Stomach (tissue), 4 donors: ENCODE data around the gene KCNJ18.
"Not testable (repeated sequence)": the region's sequence is repeated elsewhere in the genome, so short reads cannot be mapped to it uniquely, and the experiment has no call there.

Experiments
- POLR2A ChIP-seq, 4 donors: fragments of 450-650 bp; IDR thresholded peaks; one replicate each; pipeline ENCODE4 v1.6.1; 2016; ENCODE audit warnings: antibody characterized with exemption in 4 of 4, control low read depth in 2 of 4, mild to moderate bottlenecking in 1 of 4, moderate library complexity in 1 of 4
- POLR2AphosphoS5 ChIP-seq, 3 donors: sonication (generic); formaldehyde crosslinking; IDR thresholded peaks; one replicate each; pipeline ENCODE4 v1.6.1; 2016; ENCODE audit warnings: antibody characterized with exemption in 3 of 3
- TF ChIP-seq, protein P1 (sequence below), 7 experiments: fragments of 450-650 bp in 4 of 7; fragments of 200-600 bp in 3 of 7; sonication (generic) in 3 of 7; IDR thresholded peaks; one replicate each; pipeline ENCODE4 v1.5.1; 2016 to 2019; ENCODE audit warnings: antibody characterized with exemption in 7 of 7, control low read depth in 2 of 7, mild to moderate bottlenecking in 1 of 7

DNA sequence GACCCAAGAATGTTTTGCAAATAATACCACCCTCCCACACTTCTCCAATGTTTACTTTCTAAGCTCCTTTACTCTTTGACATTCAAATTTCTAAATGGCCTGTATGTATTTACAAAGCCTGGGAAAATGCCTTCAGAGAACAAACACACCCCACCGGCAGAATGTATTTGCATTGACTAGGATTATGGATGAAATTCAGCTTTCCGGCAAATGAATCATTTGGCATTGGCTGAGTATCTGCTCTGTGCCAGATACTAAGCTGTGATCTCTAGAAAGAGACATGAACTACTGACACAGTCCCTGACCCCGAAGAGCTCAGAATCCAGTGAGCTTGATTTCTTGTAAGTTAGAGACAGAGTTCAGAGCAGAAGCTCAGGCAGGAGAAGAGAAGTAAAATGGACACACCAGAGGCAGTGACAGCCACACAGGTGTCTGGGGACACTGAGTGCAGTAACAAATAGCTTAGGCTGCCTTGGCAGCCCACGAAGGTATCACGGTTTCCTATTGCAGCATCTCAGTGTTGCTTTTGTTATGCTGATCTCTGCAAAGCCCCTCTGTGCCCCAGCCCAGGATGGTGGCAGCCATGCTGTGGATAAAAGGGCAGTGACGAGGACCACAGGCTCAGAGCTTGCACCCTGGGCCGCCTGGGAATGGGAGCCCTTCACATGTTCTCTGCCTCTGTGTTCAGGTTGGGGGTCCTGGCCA is 24.8 kb upstream of the KCNJ18 start:
- TF ChIP-seq, protein P1, sequence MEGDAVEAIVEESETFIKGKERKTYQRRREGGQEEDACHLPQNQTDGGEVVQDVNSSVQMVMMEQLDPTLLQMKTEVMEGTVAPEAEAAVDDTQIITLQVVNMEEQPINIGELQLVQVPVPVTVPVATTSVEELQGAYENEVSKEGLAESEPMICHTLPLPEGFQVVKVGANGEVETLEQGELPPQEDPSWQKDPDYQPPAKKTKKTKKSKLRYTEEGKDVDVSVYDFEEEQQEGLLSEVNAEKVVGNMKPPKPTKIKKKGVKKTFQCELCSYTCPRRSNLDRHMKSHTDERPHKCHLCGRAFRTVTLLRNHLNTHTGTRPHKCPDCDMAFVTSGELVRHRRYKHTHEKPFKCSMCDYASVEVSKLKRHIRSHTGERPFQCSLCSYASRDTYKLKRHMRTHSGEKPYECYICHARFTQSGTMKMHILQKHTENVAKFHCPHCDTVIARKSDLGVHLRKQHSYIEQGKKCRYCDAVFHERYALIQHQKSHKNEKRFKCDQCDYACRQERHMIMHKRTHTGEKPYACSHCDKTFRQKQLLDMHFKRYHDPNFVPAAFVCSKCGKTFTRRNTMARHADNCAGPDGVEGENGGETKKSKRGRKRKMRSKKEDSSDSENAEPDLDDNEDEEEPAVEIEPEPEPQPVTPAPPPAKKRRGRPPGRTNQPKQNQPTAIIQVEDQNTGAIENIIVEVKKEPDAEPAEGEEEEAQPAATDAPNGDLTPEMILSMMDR (IDR thresholded peaks at IDR 0.05), result not testable (repeated sequence)
- not testable (repeated sequence) for TF ChIP-seq POLR2A, POLR2AphosphoS5 (IDR thresholded peaks at IDR 0.05)
